ENCODE data around the gene SCYGR6. TPM values are rescaled to one million over a fixed set of nuclear protein-coding genes. Genes with fewer than 3 reads are reported as not detected.

The SCYGR6 gene, protein sequence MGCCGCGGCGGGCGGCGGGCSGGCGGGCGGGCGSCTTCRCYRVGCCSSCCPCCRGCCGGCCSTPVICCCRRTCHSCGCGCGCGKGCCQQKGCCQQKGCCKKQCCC
- total RNA-seq (not detected), polyA plus RNA-seq (not detected)
- long read RNA-seq, donor 1: 0 reads
- long read RNA-seq, donor 2: 0 reads

GRCh38 chr2:227724394-227725039 lies at the start of gene SCYGR6:
Gene SCYGR6 (minus strand): TSS chr2:227724757. CDS start chr2:227724757, 0 bp downstream.
- Histone ChIP-seq H3K36me3 (ENCODE audit: insufficient read depth in 1 of 2, low read depth in 1 of 2) (no peaks in the 10 kb centered on the region), H3K9me3 (no peaks in the 10 kb centered on the region), H3K4me3 (no peak within 1 kb of the TSS), H3K27ac (no peak within 1 kb of the TSS), H3K4me1 (no peaks in the 10 kb centered on the region), H3K27me3 (ENCODE audit: insufficient read depth in 3 of 3, low read length in 2 of 3) (peaks cover 2% of the 10 kb centered on the region in 3 donors)
- ATAC-seq: no peak
- intact Hi-C loops (cut with DNase I): no loop called here
- no peak for TF ChIP-seq CTCF (IDR thresholded peaks at IDR 0.05)
- no peak for DNase-seq
- 47 to 71% (median 57%) methylated on average over 14 to 15 of the region's 15 CpGs for WGBS, 3 donors

DNA sequence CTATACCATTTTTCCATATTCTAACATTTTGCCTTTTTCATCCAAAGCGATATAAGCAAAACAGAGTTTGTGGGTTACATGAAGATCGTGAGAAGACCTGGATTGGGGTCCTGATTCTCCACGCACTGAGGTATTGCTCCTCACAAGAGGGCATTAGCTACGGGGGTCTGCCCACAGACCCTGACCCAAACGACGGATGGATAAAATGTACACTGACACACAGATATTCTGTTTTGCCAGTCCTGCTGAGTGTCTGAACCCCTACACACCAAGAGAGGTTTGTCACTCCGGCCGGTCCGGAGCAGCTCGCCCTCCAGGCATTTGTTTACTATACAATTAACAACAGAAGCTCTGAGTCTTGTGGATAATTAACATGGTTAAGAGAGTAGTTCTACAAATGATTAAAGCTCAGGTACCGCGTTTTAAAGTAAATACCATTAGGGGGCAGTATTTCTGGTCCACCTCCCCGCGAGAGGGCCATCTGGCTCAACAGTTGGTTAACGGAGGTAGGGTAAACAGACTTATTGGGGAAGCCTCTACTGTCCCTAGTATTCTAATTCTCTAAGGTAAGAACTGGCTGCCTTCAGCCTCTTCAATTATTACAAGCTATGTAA lies 49.6 kb upstream of the SCYGR6 start:
- TF ChIP-seq CTCF (IDR thresholded peaks at IDR 0.05): no peak
- H3K27ac ChIP-seq: no peak overlapping the region
- H3K36me3 ChIP-seq (ENCODE audit: insufficient read depth in 1 of 2, low read depth in 1 of 2): no peaks in the 10 kb centered on the region
- H3K4me1 ChIP-seq: no peaks in the 10 kb centered on the region
- intact Hi-C loops (cut with DNase I): no loop called here
- ATAC-seq (no peak), DNase-seq (no peak)
- H3K27me3 ChIP-seq (ENCODE audit: insufficient read depth in 3 of 3, low read length in 2 of 3): no peaks in the 10 kb centered on the region
- no peak overlapping the region for H3K4me3 ChIP-seq
- no peaks in the 10 kb centered on the region for H3K9me3 ChIP-seq
- 62 to 69% (median 64%) methylated on average over 15 of the region's 15 CpGs for WGBS, 3 donors

DNA sequence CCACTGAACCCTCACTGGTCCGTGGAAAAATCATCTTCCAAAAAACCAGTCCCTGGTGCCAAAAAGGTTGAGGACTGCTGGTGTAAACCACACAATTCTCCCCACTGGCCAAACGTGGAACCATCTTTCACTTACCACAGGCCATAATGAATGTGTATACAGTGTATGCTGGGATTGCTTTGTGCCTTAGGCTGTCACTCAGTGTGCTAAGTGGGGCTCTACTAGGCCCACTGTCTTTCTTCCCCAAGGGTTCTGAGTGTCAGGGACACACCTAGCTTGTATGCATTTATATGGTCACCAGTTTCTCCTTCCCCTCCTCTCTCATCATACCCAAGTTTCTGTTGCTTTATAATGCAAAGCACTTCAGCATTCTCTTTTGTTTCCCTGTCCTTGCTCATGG lies 48.4 kb upstream of the SCYGR6 start:
- ATAC-seq: no peak
- no peak for TF ChIP-seq CTCF (IDR thresholded peaks at IDR 0.05)
- Histone ChIP-seq H3K9me3 (no peaks in the 10 kb centered on the region), H3K27me3 (ENCODE audit: insufficient read depth in 3 of 3, low read length in 2 of 3) (no peaks in the 10 kb centered on the region), H3K4me3 (no peak overlapping the region), H3K27ac (no peak overlapping the region), H3K36me3 (ENCODE audit: insufficient read depth in 1 of 2, low read depth in 1 of 2) (no peaks in the 10 kb centered on the region), H3K4me1 (no peaks in the 10 kb centered on the region)
- no peak for DNase-seq
- intact Hi-C loops (cut with DNase I): no loop called here
- 47 to 56% (median 54%) methylated on average over 2 of the region's 2 CpGs for WGBS, 3 donors

- DNase-seq (no peak), ATAC-seq (no peak)
- Histone ChIP-seq H3K9me3 (no peaks in the 10 kb centered on the region), H3K4me3 (no peak overlapping the region), H3K4me1 (no peaks in the 10 kb centered on the region), H3K27ac (no peak overlapping the region), H3K36me3 (ENCODE audit: insufficient read depth in 1 of 2, low read depth in 1 of 2) (no peaks in the 10 kb centered on the region), H3K27me3 (ENCODE audit: insufficient read depth in 3 of 3, low read length in 2 of 3) (no peaks in the 10 kb centered on the region)
- intact Hi-C loops (cut with DNase I): no loop called here
- 56 to 70% (median 68%) methylated on average over 5 of the region's 5 CpGs for WGBS, 3 donors
- no peak for TF ChIP-seq CTCF (IDR thresholded peaks at IDR 0.05)
Observed at GRCh38 chr2:227772197-227772661, 47.7 kb upstream of the SCYGR6 start.
